Measurements from ENCODE around the gene DOCK9. TPM values are rescaled to one million over a fixed set of nuclear protein-coding genes. Genes with fewer than 3 reads are reported as not detected.

Gene DOCK9
- polyA plus RNA-seq, 3 donors = 0.01 TPM; not detected in 2

GRCh38 chr13:98800078-98800477 is 177.8 kb downstream of the DOCK9 start:
- Histone ChIP-seq H3K4me2 (replicated peaks; ENCODE audit: extremely low read depth, low read length, poor library complexity, severe bottlenecking) (no peak overlapping the region), H3K9me3 (replicated peaks in 1 of 2; ENCODE audit: control insufficient read depth in 1 of 2, insufficient read depth in 1 of 2, low read length in 2 of 2) (no peaks in the 10 kb centered on the region), H3K79me2 (ENCODE audit: insufficient read depth, low read length) (no peaks in the 10 kb centered on the region), H3K4me3 (replicated peaks in 1 of 3; ENCODE audit: low read depth in 2 of 3, low read length in 3 of 3) (no peak overlapping the region), H4K20me1 (ENCODE audit: insufficient read depth, low read length) (no peaks in the 10 kb centered on the region), H3K27me3 (ENCODE audit: control insufficient read depth in 2 of 2, insufficient read depth in 2 of 2, low read length in 2 of 2) (no peaks in the 10 kb centered on the region), H3K27ac (ENCODE audit: low read depth in 1 of 2, low read length in 2 of 2) (no peak overlapping the region), H3K9ac (ENCODE audit: insufficient read depth, low read length, poor library complexity, severe bottlenecking) (no peak overlapping the region), H3K4me1 (ENCODE audit: control insufficient read depth in 1 of 2, insufficient read depth in 2 of 2, low read length in 2 of 2) (no peaks in the 10 kb centered on the region), H2AFZ (ENCODE audit: insufficient read depth, low read depth, low read length, poor library complexity, severe bottlenecking) (no peak overlapping the region), H3K36me3 (replicated peaks in 1 of 2; ENCODE audit: control insufficient read depth in 1 of 2, insufficient read depth in 2 of 2, low read length in 2 of 2) (no peaks in the 10 kb centered on the region)
- Mint-ChIP-seq H3K27ac (no peak overlapping the region), H3K36me3 (no peaks in the 10 kb centered on the region), H3K4me3 (no peak overlapping the region), H3K4me1 (no peaks in the 10 kb centered on the region), H3K27me3 (ENCODE audit: low read depth in 3 of 3) (peaks cover 4 to 6% (median 6%) of the 10 kb centered on the region in 3 donors), H3K9me3 (no peaks in the 10 kb centered on the region)
- WGBS (ENCODE audit: insufficient coverage) = 94% methylated on average over 8 of the region's 14 CpGs
- intact Hi-C loops (cut with micrococcal nuclease) = no loop called here
- TF ChIP-seq CTCF (IDR thresholded peaks at IDR 0.05) = no peak
- no peak for DNase-seq

DNA sequence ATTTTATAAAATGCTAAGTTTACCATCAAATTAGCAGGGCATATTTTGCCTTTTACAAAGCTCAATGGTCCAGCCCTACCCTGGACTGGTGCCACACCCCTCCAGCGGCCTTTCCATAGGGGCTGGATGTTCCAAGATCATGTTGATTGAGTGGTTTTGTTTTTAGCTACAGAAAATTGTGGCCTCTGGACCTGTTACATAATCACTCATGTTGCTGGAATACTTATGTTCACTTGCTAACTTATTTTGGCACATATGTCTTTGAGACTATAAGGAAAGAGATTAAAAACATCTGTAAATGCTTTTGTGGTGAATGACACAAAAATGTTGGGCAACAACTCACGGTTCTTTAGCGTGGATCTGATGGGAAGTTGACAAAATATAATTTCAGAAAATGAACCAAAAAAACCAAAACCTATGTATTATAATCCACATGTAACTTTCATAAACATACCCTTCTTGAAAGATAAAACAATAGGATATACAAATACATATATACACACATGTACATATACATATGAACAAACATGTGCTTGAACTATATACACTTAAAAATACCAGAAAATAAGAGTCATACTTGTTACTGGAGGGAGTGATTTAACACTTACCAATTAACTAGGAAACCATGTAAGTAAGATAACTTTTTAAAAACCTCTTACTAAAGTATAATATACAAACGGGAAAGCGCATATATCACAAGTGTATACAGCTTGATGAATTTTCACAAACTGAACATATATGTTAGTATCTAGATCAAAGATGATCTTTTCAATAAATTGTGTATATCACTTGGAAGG is 178.8 kb downstream of the DOCK9 start:
- Mint-ChIP-seq H3K27me3 (ENCODE audit: low read depth in 3 of 3) (peaks cover under 1 to 6% (median 6%) of the 10 kb centered on the region in 3 donors), H3K4me3 (no peak overlapping the region), H3K36me3 (no peaks in the 10 kb centered on the region), H3K9me3 (peaks cover 0 to 2% (median 0%) of the 10 kb centered on the region in 7 donors), H3K27ac (no peak overlapping the region), H3K4me1 (no peaks in the 10 kb centered on the region)
- no peak for TF ChIP-seq CTCF (IDR thresholded peaks at IDR 0.05)
- intact Hi-C loops (cut with micrococcal nuclease) = no loop called here
- Histone ChIP-seq H3K4me1 (ENCODE audit: control insufficient read depth in 1 of 2, insufficient read depth in 2 of 2, low read length in 2 of 2) (no peaks in the 10 kb centered on the region), H3K9me3 (replicated peaks in 1 of 2; ENCODE audit: control insufficient read depth in 1 of 2, insufficient read depth in 1 of 2, low read length in 2 of 2) (no peaks in the 10 kb centered on the region), H4K20me1 (ENCODE audit: insufficient read depth, low read length) (no peaks in the 10 kb centered on the region), H2AFZ (ENCODE audit: insufficient read depth, low read depth, low read length, poor library complexity, severe bottlenecking) (no peak overlapping the region), H3K36me3 (replicated peaks in 1 of 2; ENCODE audit: control insufficient read depth in 1 of 2, insufficient read depth in 2 of 2, low read length in 2 of 2) (no peaks in the 10 kb centered on the region), H3K27ac (ENCODE audit: low read depth in 1 of 2, low read length in 2 of 2) (no peak overlapping the region), H3K27me3 (ENCODE audit: control insufficient read depth in 2 of 2, insufficient read depth in 2 of 2, low read length in 2 of 2) (no peaks in the 10 kb centered on the region), H3K9ac (ENCODE audit: insufficient read depth, low read length, poor library complexity, severe bottlenecking) (no peak overlapping the region), H3K4me2 (replicated peaks; ENCODE audit: extremely low read depth, low read length, poor library complexity, severe bottlenecking) (no peak overlapping the region), H3K79me2 (ENCODE audit: insufficient read depth, low read length) (no peaks in the 10 kb centered on the region), H3K4me3 (replicated peaks in 1 of 3; ENCODE audit: low read depth in 2 of 3, low read length in 3 of 3) (no peak overlapping the region)
- WGBS (ENCODE audit: insufficient coverage) = no CpG with 5 or more reads among the region's 5 CpGs
- no peak for DNase-seq

Data from CD14-positive monocyte (primary cell).